ENCODE data around the gene STXBP2.
A peak's percentile ranks its signal among the peaks of the same experiment; 100 is the strongest.

STXBP2 gene

DNA sequence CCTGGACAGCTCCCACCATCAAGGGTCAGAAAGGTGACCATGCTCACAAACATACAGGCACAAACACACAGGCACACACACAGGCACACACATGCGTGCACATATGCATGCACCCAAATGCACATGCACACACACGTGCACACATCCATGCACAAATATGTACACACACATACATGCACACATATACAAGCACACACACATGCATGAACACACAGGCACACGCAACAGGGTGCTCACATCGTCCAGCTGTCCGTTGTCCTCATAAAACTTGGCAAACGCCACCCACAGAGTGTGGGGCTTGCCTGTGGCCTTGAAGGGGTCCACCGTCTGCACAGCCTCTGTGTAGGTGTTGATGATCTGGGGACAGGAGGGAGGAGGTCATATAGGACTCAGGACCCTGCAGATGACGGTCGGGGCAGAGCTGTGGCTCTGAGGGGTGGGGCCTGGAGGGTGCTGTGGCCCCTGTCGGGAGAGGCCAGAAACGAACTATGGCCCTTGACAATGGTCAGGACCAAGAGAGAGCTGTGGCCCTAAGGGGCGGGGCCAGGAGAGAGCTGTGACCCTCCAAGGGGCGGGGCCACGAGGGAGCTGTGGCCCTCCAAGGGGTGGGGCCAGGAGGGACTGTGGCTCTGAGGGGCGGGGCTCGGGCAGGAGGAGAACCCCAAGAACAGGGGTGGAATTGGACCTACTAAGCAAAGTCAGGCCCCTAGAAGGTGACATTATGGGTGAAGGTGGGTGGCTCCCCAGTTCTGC lies 13.8 kb upstream of the STXBP2 start:
- TF ChIP-seq, protein P1, sequence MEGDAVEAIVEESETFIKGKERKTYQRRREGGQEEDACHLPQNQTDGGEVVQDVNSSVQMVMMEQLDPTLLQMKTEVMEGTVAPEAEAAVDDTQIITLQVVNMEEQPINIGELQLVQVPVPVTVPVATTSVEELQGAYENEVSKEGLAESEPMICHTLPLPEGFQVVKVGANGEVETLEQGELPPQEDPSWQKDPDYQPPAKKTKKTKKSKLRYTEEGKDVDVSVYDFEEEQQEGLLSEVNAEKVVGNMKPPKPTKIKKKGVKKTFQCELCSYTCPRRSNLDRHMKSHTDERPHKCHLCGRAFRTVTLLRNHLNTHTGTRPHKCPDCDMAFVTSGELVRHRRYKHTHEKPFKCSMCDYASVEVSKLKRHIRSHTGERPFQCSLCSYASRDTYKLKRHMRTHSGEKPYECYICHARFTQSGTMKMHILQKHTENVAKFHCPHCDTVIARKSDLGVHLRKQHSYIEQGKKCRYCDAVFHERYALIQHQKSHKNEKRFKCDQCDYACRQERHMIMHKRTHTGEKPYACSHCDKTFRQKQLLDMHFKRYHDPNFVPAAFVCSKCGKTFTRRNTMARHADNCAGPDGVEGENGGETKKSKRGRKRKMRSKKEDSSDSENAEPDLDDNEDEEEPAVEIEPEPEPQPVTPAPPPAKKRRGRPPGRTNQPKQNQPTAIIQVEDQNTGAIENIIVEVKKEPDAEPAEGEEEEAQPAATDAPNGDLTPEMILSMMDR (IDR thresholded peaks at IDR 0.05): no peak
- no peak for TF ChIP-seq ZFX (IDR thresholded peaks at IDR 0.05; ENCODE audit: borderline replicate concordance)
- H3K27ac ChIP-seq: 0 out of 2 replicates have a peak overlapping the region, but pooled peaks have one; percentile 100

DNA sequence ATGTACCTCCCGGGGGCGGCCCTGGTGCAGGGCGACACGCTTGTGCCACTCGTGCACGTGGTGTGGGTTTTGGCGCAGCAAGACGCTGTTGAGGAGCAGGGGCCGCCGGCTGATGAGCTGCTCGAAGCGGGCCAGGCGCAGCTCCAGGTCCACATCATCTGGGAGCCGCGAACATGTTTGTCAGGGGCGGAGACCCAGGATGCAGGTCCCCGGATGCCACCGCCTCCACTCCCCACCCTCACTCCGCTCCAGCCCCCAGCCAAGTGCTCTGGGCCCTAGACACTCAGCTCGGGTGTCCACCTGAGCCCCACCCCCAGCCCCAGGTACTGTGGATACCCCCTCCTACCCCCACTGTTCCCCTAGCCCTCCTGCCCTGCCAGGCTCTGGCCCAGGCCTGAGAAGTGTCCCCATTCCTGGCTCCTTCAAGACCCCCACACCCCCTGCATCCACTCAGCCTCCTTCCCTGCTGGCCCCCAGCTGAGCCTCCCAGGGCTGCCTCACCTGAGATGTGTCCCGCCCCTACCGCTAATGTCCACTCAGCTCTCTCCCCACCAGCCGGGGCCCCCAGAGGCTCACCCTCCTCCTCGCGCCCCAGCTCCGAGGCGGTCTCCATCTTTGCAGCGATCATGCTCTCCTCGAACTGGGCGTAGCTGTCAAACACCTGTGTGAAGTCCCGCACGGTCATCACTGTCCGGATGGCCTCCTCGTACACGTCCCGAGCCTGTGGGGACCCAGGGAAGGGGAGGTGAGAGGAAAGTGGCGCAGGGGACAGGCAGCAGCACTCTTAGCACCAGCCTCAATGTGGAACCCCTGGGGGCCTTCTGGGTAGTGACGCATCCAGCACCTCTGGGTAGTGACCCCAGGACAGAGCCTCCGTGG lies 12.9 kb upstream of the STXBP2 start:
- TF ChIP-seq ZFX (IDR thresholded peaks at IDR 0.05; ENCODE audit: borderline replicate concordance): no peak
- TF ChIP-seq, protein P1 (IDR thresholded peaks at IDR 0.05): no peak
- no peak overlapping the region for H3K27ac ChIP-seq

DNA sequence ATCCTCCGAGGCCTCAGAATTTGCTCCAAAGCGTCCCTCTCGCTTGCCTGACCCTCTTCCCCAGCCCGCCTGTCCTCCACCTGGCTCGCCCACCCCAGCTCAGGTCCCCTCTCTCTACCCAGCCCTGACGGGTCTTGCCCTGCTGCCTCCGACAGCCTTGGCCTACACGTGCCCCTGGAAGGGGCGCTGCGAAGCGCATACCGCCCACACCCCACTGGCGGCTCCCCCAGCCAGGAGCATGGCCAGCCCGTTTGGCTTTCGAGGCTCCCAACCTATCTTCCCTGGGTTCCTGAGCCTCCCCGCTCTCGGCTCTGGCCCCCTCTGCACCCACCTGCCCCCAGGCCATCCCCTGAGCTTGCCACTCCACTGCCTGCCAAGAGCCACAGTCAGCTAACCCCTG lies 12.1 kb upstream of the STXBP2 start:
- TF ChIP-seq, protein P1 (IDR thresholded peaks at IDR 0.05): no peak
- TF ChIP-seq ZFX (IDR thresholded peaks at IDR 0.05; ENCODE audit: borderline replicate concordance): no peak
- H3K27ac ChIP-seq: no peak overlapping the region

DNA sequence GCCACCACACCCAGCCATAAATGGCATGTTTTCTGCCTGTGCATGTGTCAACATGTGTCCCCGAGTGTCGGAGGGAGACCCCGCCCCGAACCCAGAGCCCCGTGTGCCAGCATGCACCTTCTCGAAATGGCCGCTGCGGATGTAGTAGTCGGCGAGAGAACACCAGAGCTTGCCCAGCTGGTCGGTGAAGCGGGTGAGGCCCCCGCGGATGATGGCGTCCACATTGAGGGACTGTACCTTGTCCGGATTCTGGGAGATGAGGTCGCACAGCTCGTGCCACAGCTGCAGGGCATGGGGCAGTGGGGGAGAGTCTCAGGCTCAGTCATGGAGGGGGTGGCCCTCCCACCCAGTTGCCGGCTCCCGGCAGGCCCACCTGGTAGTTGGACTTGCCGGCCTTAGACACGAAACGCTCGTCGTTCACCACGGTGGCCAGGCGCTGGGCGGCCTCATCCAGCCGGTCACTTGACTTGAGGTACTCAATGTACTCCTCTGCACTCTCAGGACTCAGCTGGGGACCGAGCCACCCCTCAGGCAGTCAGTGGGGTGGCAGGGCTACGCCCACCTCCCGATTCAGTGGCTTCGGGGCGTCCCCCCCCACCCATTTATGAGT lies 11.0 kb upstream of the STXBP2 start:
- no peak overlapping the region for H3K27ac ChIP-seq
- TF ChIP-seq ZFX (IDR thresholded peaks at IDR 0.05; ENCODE audit: borderline replicate concordance): no peak

DNA sequence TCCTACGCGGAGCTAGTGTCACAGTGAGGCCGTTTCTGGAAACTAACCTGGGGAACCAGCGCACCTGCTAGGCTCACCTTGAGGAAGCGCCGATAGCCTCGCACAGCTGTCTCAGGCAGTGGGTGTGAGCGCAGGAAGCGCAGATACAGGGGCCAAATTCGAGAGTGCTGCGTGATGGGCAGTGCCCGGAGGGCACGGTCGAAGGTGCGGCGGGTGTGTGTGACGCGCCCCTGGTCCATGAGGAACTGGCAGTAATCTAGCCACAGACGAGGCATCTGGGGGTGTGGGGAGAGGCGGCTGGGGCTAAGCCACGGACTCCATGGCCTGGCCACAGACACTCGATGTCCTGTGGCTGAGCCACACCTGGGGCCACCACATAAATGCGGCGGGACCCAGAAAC lies 9.7 kb upstream of the STXBP2 start:
- no peak overlapping the region for H3K27ac ChIP-seq
- TF ChIP-seq, protein P1 (IDR thresholded peaks at IDR 0.05): no peak
- no peak for TF ChIP-seq ZFX (IDR thresholded peaks at IDR 0.05; ENCODE audit: borderline replicate concordance)

DNA sequence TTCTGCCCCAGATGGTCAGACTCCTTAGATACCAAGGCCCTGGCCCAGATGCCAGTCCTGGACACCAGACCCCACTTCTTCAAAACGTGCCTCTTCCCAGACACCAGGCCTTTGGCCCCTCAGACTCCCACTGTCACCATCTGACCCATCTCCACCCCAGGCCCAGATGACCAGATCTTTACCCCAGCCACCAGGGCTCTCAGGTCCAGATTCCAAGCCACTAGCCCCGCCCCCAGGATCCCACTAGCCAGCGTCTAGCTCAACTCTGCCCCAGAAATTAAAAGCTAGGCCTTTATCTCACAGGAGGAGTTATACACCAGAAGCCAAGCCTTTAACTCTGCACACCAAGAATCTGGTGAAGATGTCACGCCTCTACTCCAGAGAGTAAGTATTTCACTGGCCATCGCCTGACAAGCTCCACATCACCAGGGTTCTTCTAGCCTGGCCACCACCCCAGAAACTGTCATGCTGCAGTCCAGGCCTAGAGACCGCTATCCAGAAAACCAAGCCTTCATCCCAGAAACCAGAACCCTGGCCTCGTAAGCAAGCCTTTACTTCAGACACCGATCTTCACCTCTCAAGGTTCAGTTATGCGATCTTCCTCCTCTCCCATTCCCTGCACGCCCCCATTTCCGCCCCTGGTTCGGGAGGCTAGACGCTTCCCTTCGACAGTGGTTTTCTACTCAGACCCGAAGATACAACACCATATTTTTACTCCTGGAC lies 8.2 kb upstream of the STXBP2 start:
- H3K27ac ChIP-seq: peak overlapping the region; percentile 55
- TF ChIP-seq, protein P1 (IDR thresholded peaks at IDR 0.05): no peak
- TF ChIP-seq ZFX (IDR thresholded peaks at IDR 0.05; ENCODE audit: borderline replicate concordance): no peak

All from 22Rv1 (cell line).